GM12874 (cell line): ENCODE data around the gene BIN2.
A peak's percentile ranks its signal among the peaks of the same experiment; 100 is the strongest.

ENCODE experiments used
- TF ChIP-seq, protein P1 (sequence below): IDR thresholded peaks from 2 replicates; pipeline ENCODE4 v1.5.1; 2011; ENCODE audit warnings: low read depth, mild to moderate bottlenecking, control low read depth, low read length, moderate library complexity; ENCODE audit not compliant: insufficient read depth

BIN2 gene

DNA sequence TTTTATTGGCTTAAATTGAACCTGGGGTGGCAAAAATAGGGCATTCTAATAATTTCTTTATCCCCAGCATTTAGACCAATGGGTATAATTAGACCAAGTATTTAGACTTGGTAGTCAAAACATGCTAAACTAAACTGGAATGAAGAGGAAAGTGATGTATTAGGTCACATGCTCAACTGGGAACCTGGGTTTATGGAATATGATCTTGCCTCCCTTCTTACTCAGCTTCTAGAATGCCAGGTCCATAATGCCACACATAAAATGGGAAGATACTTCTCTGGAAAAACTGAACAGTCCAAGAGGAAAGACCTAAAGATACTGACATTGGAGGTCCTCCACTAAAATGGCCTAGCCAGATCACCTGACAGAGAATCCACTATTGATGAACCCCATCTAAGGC lies 6.2 kb upstream of the BIN2 start:
- TF ChIP-seq, protein P1, sequence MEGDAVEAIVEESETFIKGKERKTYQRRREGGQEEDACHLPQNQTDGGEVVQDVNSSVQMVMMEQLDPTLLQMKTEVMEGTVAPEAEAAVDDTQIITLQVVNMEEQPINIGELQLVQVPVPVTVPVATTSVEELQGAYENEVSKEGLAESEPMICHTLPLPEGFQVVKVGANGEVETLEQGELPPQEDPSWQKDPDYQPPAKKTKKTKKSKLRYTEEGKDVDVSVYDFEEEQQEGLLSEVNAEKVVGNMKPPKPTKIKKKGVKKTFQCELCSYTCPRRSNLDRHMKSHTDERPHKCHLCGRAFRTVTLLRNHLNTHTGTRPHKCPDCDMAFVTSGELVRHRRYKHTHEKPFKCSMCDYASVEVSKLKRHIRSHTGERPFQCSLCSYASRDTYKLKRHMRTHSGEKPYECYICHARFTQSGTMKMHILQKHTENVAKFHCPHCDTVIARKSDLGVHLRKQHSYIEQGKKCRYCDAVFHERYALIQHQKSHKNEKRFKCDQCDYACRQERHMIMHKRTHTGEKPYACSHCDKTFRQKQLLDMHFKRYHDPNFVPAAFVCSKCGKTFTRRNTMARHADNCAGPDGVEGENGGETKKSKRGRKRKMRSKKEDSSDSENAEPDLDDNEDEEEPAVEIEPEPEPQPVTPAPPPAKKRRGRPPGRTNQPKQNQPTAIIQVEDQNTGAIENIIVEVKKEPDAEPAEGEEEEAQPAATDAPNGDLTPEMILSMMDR, result no peak

DNA sequence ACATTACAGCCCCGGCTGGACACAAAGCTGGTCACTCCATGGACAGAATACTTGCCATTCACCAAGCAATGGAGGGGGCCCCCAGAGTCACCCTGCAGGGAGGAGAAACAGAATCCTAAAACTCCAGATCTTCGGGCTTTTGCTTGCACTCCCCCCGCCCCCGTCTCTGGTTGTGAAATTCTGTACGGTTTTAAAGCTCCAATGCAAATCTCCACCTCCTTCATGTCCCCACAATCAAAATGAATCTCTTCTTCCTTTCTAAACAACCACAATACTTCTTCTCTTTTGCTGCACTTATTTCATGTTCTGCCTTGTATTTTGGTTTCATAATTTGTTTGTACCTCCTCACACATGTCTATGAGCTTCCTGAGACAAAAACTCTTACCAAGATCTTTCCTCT lies 5.8 kb upstream of the BIN2 start:
- TF ChIP-seq, protein P1, result no peak

DNA sequence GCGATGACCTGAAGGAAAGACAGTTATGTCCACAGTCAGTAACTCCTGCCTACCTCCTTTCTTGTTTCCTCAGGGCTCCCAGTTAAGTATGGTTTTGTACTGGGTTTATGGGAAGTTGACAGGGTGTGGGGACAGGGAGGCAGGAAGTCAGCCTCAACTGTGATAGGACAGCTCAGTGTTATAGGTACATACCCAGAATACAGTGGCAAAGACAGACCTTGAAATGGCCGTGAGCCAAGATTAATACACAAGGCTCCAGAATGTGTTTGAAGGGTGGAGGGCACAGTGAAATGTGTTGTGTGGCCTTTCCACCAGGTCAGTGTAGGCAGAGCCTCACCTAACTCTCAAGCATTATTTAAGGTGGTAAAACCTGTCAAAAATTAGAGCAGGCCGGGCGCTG lies 4.6 kb upstream of the BIN2 start:
- TF ChIP-seq, protein P1, result no peak

DNA sequence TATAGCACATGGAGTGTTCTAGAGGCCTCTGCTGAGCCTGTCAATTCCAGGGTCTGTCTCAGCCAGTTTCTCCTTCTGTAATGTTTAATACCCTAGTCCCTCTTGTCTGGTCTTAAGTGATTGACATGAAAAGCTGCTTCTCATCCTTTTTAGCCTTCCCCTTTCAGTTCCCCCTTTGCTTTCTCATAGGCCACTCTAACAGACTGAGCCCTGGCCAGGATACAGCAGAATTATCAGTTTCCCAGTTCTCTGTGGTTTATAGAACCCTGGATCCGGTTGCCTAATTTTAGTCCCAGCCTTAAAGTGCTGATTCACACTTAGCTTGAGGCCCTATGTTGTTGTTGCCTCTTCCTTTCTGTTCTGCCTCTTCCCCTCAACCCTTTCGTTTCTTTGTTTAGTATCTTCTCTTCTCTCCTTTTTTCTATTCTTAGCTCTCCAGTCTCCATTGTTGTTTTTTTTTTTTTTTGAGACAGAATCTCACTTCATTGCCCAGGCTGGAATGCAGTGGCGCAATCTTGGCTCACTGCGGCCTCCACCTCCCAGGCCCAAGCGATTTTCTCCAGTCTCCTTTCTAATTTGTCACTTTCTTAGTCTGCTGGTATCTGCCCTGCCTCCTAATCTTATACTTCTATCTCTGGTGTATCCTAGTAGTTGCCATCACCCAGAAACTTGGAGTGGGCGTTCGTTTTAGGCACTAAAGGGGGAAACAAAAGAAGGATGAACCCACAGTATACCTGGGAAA lies 2.9 kb upstream of the BIN2 start:
- TF ChIP-seq, protein P1, result no peak

DNA sequence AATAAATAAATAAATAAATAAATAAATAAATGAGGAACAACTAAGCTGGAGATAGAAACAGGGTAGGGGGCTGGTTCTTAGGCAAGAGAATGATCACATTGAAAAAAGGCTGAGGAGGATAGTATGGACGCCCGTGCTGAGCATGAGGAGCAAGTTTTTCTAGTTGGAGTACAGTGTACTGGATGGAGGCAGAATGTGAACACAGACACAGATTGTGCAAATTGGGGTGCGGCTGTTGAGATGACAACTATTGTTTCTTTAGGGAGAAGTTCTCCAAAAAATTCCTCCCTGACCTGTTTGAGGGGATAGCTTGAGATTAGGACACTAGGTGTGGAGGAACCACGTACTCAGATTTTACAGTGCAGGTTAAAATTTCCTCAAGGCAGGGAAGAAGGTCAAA lies 979 bp upstream of the BIN2 start:
- TF ChIP-seq, protein P1, result no peak

DNA sequence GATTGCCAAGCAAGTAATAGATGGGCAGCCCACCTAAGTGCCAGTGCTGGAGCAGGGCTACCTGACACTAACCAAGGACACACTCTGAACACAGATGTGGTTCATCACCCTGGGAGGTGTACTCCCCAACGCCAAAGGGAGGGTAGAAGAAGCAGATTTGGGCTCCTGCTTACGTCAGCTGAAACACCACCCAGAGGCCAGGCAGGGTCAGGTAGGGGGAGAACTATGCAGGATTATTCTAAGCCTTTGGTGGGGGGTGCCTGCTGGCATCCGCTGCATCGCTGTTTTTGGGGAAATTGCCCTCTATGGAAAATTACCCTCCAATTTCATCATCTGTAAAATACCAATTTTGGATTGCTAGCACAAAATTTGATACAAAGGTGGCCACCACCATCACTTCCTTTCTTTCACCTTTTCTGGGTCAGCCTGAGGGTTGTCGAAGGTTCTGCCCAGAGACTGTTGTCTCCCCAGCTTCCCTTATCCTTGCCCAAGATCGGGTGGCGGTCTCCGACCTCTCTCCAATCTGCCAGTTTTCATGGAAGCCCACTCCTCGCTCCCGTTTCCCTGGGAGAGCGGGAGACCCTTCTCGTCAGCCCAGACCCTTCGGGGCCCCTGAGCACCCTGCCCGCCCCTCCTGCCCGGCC lies 535 bp downstream of the BIN2 start:
- TF ChIP-seq, protein P1, result peak; percentile 28; the same call in 1 of the 2 replicates

DNA sequence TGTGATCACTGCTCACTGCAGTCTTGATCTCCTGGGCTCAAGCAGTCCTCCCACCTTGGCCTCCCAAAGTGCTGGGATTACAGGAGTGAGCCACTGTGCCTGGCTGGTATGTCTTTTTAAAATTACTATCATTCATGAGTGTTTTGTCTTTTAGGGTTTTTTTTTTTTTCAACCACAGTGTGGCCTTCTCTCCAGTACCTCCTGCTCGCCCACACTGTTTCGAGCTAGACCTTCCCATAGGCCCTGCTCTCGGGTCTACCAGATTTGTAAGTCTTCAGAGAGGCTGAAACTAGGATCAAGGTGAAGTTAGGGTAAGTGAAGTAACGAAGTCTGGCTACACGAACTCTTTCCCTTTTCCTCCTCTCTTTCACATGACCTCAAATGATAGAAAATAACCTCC lies 1.5 kb downstream of the BIN2 start:
- TF ChIP-seq, protein P1, result no peak
